GM18526 (cell line): Measurements from ENCODE around the gene PCBP3.

ENCODE experiments used
- POLR2A ChIP-seq: IDR thresholded peaks from 3 replicates; pipeline ENCODE4 v1.6.1; 2011; ENCODE audit not compliant: insufficient read length; ENCODE audit errors: extremely low read depth

PCBP3 gene

DNA sequence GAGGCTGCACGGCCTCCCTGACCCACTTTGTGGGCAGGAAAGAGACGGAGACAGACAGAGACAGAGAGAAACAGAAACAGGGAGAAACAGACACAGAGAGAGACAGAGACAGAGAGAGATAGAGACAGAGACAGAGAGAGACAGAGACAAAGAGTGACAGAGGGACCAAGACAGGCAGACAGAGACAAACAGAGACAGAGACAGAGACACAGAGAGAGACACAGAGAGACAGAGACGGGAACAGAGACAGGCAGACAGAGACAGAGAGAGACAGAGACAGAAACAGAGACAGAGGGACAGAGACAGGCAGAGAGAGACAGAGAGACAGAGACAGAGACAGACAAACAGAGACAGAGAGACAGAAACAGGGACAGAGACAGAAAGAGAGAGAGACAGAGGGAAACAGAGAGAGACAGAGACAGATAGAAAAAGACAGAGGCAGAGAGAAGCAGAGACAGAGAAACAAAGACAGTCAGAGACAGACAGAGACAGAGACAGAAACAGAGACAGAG lies 341.1 kb downstream of the PCBP3 start:
- no peak for TF ChIP-seq POLR2A

DNA sequence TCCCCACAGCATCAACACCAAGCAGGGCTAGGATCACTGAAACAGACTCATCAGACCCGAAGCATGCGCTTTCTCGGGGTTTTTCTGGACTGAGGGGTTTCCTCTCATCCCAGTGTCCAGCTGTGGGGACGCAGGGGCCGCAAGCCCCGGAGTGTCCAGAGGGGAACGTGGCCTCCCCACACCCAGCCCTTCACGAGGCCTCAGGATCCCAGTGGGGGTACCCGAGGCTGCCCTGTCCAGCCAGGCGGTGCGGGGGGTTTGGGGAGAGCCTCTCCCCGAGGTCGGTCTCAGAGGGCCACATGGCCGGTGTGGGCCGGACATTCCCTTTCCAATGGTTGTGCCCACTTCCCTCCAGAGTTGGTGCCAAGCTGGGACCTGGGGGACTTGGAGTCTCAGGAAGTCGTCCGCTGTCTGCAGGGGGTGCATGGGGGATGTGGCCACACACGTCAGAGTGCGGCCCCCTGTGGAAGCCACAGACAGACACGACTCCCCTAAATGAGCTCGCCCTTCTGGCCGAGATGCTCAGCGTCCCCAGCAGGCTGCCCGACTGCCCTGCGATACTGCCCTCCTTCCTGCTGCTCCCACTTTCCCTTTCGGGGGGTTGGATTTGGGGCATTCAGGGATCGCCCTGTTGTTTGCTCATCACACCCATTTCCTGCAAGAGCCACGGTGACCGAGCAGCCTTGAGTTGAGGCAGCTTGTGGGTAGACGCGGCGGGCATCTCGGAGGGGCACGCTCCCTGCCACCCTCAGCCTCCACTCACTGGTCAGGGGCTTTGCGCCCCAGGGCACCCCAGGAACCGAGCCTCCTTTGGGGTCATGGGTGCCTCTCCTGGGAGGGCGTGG lies 342.2 kb downstream of the PCBP3 start:
- no peak for TF ChIP-seq POLR2A

- no peak for TF ChIP-seq POLR2A
These were observed 343.0 kb downstream of the PCBP3 start for GRCh38 chr21:45986316-45987051.

DNA sequence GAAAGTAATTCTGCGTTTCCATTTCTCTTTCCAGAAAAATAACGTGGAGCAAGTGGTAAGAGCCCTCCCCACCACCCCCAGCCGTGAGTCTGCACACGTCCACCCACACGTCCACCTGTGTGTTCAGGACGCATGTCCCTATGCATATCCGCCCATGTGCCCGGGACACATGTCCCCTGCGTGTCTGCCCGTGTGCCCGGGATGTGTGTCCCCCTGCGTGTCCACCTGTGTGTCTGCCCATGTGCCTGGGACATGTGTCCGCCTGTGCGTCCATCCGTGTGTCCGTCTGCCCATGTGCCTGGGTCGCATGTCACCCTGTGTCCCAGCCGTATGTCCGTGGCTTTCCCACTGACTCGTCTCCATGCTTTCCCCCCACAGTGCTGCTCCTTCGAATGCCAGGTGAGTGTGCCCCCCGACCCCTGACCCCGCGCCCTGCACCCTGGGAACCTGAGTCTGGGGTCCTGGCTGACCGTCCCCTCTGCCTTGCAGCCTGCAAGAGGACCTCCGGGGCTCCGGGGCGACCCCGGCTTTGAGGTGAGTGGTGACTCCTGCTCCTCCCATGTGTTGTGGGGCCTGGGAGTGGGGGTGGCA lies 343.7 kb downstream of the PCBP3 start:
- TF ChIP-seq POLR2A = no peak

DNA sequence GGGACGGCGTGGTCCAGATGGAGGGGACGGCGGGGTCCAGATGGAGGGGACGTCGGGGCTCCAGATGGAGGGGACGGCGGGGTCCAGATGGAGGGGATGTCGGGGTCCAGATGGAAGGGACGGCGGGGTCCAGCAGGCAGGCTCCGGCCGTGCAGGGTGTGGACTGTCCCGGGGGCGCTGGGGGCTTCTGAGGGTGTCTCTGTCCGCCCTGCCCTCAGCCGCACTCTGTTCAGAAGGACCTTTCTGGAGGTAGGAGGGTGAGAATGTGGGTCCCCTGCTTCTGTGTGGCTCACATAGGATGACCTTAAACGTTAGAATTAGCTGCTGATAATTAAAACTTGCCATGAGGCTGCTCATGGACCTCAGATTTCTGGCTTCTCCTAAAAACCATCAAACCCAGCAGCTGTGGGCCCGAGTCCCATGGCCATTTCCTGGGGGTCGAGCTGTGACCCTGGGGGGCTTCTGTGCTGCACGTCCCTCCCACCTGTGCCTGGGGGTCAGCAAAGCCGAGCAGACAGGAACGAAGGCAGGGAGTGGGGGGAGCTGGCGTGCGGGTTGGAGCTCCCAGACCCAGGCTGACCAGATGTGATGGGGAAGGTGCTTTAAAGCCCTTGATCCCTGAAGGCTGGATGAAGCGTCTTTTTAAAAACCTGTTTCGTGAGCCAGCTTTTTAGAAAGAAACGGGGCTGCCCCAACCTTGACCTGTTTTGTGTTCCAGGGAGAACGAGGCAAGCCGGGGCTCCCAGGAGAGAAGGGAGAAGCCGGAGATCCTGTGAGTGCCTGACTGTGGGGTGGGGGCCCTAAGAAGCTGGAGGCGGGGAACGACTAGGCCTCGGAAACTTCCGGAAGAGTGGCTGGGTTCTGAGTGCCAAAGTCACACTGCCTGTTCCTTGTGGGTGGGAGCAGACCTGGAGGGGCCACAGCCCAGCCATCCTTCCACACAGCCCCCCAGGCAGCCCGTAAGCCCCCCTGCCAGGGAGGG lies 345.1 kb downstream of the PCBP3 start:
- no peak for TF ChIP-seq POLR2A

DNA sequence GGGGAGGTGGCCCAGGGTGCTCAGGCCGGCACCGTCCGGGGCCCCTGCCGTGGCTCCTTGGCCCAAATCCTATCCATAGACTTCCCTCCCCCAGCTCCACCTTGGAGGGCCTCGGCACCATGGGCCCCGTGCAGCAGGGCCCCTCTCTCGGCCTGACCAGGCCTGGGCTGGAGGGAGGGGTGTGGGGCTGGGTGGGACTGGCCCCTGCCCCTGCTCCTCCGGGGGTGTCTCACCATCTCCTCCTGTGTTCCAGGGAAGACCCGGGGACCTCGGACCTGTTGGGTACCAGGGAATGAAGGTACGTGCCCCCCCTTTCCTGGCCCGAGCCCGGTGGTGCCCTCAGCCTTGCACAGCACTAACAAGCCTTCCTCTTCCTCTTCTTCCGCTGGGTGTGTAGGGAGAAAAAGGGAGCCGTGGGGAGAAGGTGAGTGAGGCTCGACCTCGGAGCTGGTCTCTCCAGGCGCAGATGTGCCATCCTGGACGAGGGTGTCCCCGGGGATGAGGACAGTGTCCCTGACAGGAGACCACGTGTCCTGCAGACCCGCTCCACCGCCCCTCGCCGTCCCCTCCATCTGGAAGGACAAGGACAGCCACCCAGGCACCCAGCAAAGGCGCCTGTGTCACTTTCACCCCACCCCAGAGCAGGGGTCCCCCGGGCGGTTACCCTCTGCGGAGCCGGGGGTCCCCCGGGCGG lies 346.0 kb downstream of the PCBP3 start:
- no peak for TF ChIP-seq POLR2A

- TF ChIP-seq POLR2A = no peak
These were observed 346.7 kb downstream of the PCBP3 start for GRCh38 chr21:45990049-45990711.

- no peak for TF ChIP-seq POLR2A
These were observed 347.4 kb downstream of the PCBP3 start for GRCh38 chr21:45990741-45991605.

- TF ChIP-seq POLR2A = no peak
These were observed 348.2 kb downstream of the PCBP3 start for GRCh38 chr21:45991606-45992300.
